ENCODE data around the gene SFSWAP. TPM values are rescaled to one million over a fixed set of nuclear protein-coding genes. Genes with fewer than 3 reads are reported as not detected.

SFSWAP gene
- total RNA-seq, 1 experiment from 2014 or later, result 48.1 TPM

DNA sequence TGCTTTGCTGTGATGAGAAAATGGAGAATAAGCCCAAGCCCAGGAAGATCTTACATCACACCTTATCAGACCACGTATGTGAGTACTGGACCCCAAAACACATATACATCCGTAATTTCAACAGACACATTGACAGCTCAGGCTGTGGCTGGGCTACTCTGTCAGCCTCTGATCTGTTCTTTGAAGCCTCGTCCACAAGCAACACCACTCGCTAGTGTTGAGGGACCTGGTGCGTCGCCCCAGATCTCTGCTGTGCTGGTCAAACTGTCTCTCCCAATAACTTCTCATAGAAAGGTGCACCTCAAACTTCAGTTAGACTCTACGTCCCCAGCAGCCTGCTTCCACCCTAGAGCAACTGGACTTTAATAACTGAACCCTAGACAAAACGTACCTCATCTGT lies 10.6 kb upstream of the SFSWAP start:
- Mint-ChIP-seq H3K4me1 (no peaks in the 10 kb centered on the region), H3K9me3 (peaks cover 12 to 15% of the 10 kb centered on the region in 2 experiments), H3K27me3 (ENCODE audit: low read depth) (peaks cover 18% of the 10 kb centered on the region), H3K4me3 (no peak overlapping the region), H3K36me3 (ENCODE audit: insufficient read depth in 1 of 3, low read depth in 3 of 3) (0 out of 7 replicates have a peak, but pooled peaks cover 0 to 3% (median 0%) of the 10 kb centered on the region in 3 experiments), H3K27ac (no peak overlapping the region; a peak in 1 of 7 replicates)
- Histone ChIP-seq H4K8ac (replicated peaks; ENCODE audit: insufficient read length, low read depth, low read length) (no peak overlapping the region), H4K91ac (ENCODE audit: insufficient read length, low read depth, low read length) (no peak overlapping the region), H2BK20ac (ENCODE audit: low read depth, low read length, poor library complexity, severe bottlenecking) (no peak overlapping the region), H2AFZ (ENCODE audit: low read length) (no peak overlapping the region), H4K20me1 (ENCODE audit: control insufficient read depth, insufficient read depth, insufficient read length) (no peaks in the 10 kb centered on the region), H3K18ac (ENCODE audit: insufficient read length, low read depth, low read length) (no peak overlapping the region), H3T11ph (ENCODE audit: low read length) (no peak overlapping the region), H3K27ac (ENCODE audit: insufficient read length, low read depth, low read length) (no peak overlapping the region), H3K14ac (ENCODE audit: insufficient read depth, low read length) (no peak overlapping the region), H3K27me3 (ENCODE audit: insufficient read depth, low read length) (no peaks in the 10 kb centered on the region), H3K4ac (ENCODE audit: low read depth, low read length) (no peak overlapping the region), H3K56ac (ENCODE audit: insufficient read length, low read depth, low read length) (no peak overlapping the region), H2BK120ac (ENCODE audit: low read depth, low read length, poor library complexity, severe bottlenecking) (no peak overlapping the region), H3K79me2 (ENCODE audit: insufficient read depth, low read length) (no peaks in the 10 kb centered on the region), H3K23ac (ENCODE audit: insufficient read length, low read depth, low read length) (no peak overlapping the region), H3K23me2 (ENCODE audit: insufficient read length, low read depth, low read length, poor library complexity, severe bottlenecking) (no peaks in the 10 kb centered on the region), H3K4me1 (ENCODE audit: insufficient read depth, low read length) (no peaks in the 10 kb centered on the region), H2BK5ac (ENCODE audit: insufficient read length, low read length) (no peak overlapping the region), H3K9ac (ENCODE audit: extremely low read depth, insufficient read length, low read length) (no peak overlapping the region), H2AK5ac (ENCODE audit: insufficient read length, low read length) (no peak overlapping the region), H3K4me2 (ENCODE audit: insufficient read depth, insufficient read length, low read length) (no peak overlapping the region), H3K9me3 (ENCODE audit: control insufficient read depth, low read depth, low read length) (no peaks in the 10 kb centered on the region), H2BK12ac (ENCODE audit: insufficient read length, low read depth, low read length) (no peak overlapping the region), H3K79me1 (ENCODE audit: insufficient read depth, low read depth, low read length, poor library complexity, severe bottlenecking) (no peaks in the 10 kb centered on the region), H2BK15ac (ENCODE audit: low read depth, low read length) (no peak overlapping the region), H4K5ac (ENCODE audit: insufficient read length, low read depth, low read length) (no peak overlapping the region)
- no CpG with 5 or more reads among the region's 8 CpGs for WGBS (ENCODE audit: extremely low coverage, insufficient read length, low lambda C conversion rate)
- TF ChIP-seq, protein P1, sequence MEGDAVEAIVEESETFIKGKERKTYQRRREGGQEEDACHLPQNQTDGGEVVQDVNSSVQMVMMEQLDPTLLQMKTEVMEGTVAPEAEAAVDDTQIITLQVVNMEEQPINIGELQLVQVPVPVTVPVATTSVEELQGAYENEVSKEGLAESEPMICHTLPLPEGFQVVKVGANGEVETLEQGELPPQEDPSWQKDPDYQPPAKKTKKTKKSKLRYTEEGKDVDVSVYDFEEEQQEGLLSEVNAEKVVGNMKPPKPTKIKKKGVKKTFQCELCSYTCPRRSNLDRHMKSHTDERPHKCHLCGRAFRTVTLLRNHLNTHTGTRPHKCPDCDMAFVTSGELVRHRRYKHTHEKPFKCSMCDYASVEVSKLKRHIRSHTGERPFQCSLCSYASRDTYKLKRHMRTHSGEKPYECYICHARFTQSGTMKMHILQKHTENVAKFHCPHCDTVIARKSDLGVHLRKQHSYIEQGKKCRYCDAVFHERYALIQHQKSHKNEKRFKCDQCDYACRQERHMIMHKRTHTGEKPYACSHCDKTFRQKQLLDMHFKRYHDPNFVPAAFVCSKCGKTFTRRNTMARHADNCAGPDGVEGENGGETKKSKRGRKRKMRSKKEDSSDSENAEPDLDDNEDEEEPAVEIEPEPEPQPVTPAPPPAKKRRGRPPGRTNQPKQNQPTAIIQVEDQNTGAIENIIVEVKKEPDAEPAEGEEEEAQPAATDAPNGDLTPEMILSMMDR (conservative IDR thresholded peaks at IDR 0.05), result no peak
- no peak for DNase-seq

Data from H9 (cell line).